B cell (primary cell): ENCODE results near the gene ZNF75A. TPM values are rescaled to one million over a fixed set of nuclear protein-coding genes. Genes with fewer than 3 reads are reported as not detected.

Source experiments
- polyA plus RNA-seq: library from polyadenylated mRNA; depleted of rRNA; stranded (reverse); fragments of >200 nt; gene quantifications from 2 replicates; pipeline ENCODE4 v1.2.3, GENCODE V29; 2012
- total RNA-seq, 2 donors: library from RNA; stranded (reverse); fragments of 120-200 nt in 1 of 2; gene quantifications; 1 replicate in 1 of 2; 2 replicates in 1 of 2; pipeline versions ENCODE4 v1.2.3 to v1.2.4, GENCODE V29; 2013 to 2022

The ZNF75A gene
- total and polyA plus RNA-seq, 2 donors (not counting 1 experiment from before 2014, with no cell fraction given): 31.4 to 111 TPM

Other genes with a start within 250 kb of the ZNF75A start
- 2.0 and 2.3 TPM in 2 replicates for gene IL32, start 239.9 kb upstream of the ZNF75A start, total RNA-seq
- gene IL32, start 239.9 kb upstream of the ZNF75A start, polyA plus RNA-seq: 2.0 and 15.0 TPM in 2 replicates
- not detected in 2 replicates for gene ZSCAN10, start 206.2 kb upstream of the ZNF75A start, total RNA-seq
- 0.36 TPM in 1 of 2 replicates, not detected in the other for gene ZSCAN10, start 206.2 kb upstream of the ZNF75A start, polyA plus RNA-seq
- gene ZNF205, start 192.9 kb upstream of the ZNF75A start, total RNA-seq: not detected in 2 replicates
- not detected in 2 replicates for gene ZNF205, start 192.9 kb upstream of the ZNF75A start, polyA plus RNA-seq
- 7.2 and 9.5 TPM in 2 replicates for gene ZNF213, start 170.5 kb upstream of the ZNF75A start, total RNA-seq
- gene ZNF213, start 170.5 kb upstream of the ZNF75A start, polyA plus RNA-seq: 0.97 and 1.4 TPM in 2 replicates
- gene OR1F1, start 117.3 kb upstream of the ZNF75A start, total RNA-seq: not detected in 2 replicates
- not detected in 2 replicates for gene OR1F1, start 117.3 kb upstream of the ZNF75A start, polyA plus RNA-seq
- gene ZNF200, start 70.3 kb upstream of the ZNF75A start, total RNA-seq: 16.1 and 20.1 TPM in 2 replicates
- 2.4 and 2.7 TPM in 2 replicates for gene ZNF200, start 70.3 kb upstream of the ZNF75A start, polyA plus RNA-seq
- gene MEFV, start 48.9 kb upstream of the ZNF75A start, total RNA-seq: 0.10 and 0.25 TPM in 2 replicates
- 0.24 and 0.29 TPM in 2 replicates for gene MEFV, start 48.9 kb upstream of the ZNF75A start, polyA plus RNA-seq
- 43.0 and 46.0 TPM in 2 replicates for gene ZNF263, start 22.0 kb upstream of the ZNF75A start, total RNA-seq
- gene ZNF263, start 22.0 kb upstream of the ZNF75A start, polyA plus RNA-seq: 21.4 and 24.7 TPM in 2 replicates
- gene TIGD7, start 67 bp upstream of the ZNF75A start, total RNA-seq: 12.8 and 15.7 TPM in 2 replicates
- gene TIGD7, start 67 bp upstream of the ZNF75A start, polyA plus RNA-seq: 3.1 and 4.5 TPM in 2 replicates
- gene OR2C1, start 50.4 kb downstream of the ZNF75A start, total RNA-seq: 0.67 and 1.4 TPM in 2 replicates
- gene OR2C1, start 50.4 kb downstream of the ZNF75A start, polyA plus RNA-seq: 0.52 and 0.91 TPM in 2 replicates
- 25.9 and 26.9 TPM in 2 replicates for gene ZSCAN32, start 95.5 kb downstream of the ZNF75A start, total RNA-seq
- 12.7 and 16.3 TPM in 2 replicates for gene ZSCAN32, start 95.5 kb downstream of the ZNF75A start, polyA plus RNA-seq
- gene ZNF174, start 95.7 kb downstream of the ZNF75A start, total RNA-seq: 12.7 and 13.3 TPM in 2 replicates
- 3.1 and 6.7 TPM in 2 replicates for gene ZNF174, start 95.7 kb downstream of the ZNF75A start, polyA plus RNA-seq
- gene ZNF597, start 138.0 kb downstream of the ZNF75A start, total RNA-seq: 4.6 and 5.0 TPM in 2 replicates
- gene ZNF597, start 138.0 kb downstream of the ZNF75A start, polyA plus RNA-seq: 1.3 TPM in 2 replicates
- gene NAA60, start 138.2 kb downstream of the ZNF75A start, total RNA-seq: 50.9 and 52.9 TPM in 2 replicates
- 31.9 and 54.3 TPM in 2 replicates for gene NAA60, start 138.2 kb downstream of the ZNF75A start, polyA plus RNA-seq
- not detected in 2 replicates for gene C16orf90, start 190.0 kb downstream of the ZNF75A start, total RNA-seq
- not detected in 2 replicates for gene C16orf90, start 190.0 kb downstream of the ZNF75A start, polyA plus RNA-seq
- 12.2 and 14.7 TPM in 2 replicates for gene CLUAP1, start 195.5 kb downstream of the ZNF75A start, total RNA-seq
- gene CLUAP1, start 195.5 kb downstream of the ZNF75A start, polyA plus RNA-seq: 1.0 and 3.2 TPM in 2 replicates